IMR-90 (cell line): Measurements from ENCODE around the gene TNK2. TPM values are rescaled to one million over a fixed set of nuclear protein-coding genes. Genes with fewer than 3 reads are reported as not detected.

Source experiments
- ATAC-seq: fragments of 200-7000 bp; cut with Tn5 transposase; 2 replicates; pipeline ENCODE4 v1.9.1; 2020; ENCODE audit warnings: low read depth, mild to moderate bottlenecking, moderate library complexity
- BruUV-seq: library from RNA; stranded (reverse); fragments of 400-500 nt; replicated peaks from 2 replicates; lab custom pipeline; 2021; lab: Mats Ljungman, UMichigan
- CTCF ChIA-PET: fragments of 300-600 bp; formaldehyde crosslinking; extraction: SDS; loops from one replicate; lab custom pipeline; 2021; ENCODE audit warnings: antibody characterized with exemption; lab: Yijun Ruan, JAX
- POLR2A ChIA-PET: fragments of 300-600 bp; sonication (Branson Sonifier 250); formaldehyde crosslinking; loops from one replicate; lab custom pipeline; 2022; ENCODE audit warnings: antibody characterized with exemption; ENCODE audit not compliant: unreplicated experiment; lab: Charles Lee
- DNase-seq: peaks from one replicate; pipeline ENCODE4 v3.0.0; 2013
- H2AFZ ChIP-seq: replicated peaks from 2 replicates; pipeline ENCODE3; 2013; ENCODE audit warnings: low read length, mild to moderate bottlenecking; ENCODE audit not compliant: poor library complexity
- H2AK5ac ChIP-seq: 2 replicates; pipeline ENCODE4 v1.6.1; 2013; ENCODE audit warnings: low read depth, low read length, inconsistent platforms
- H2AK9ac ChIP-seq: replicated peaks from 2 replicates; pipeline ENCODE3; 2013; ENCODE audit warnings: mild to moderate bottlenecking, low read depth, low read length, moderate library complexity; ENCODE audit not compliant: poor library complexity
- H2BK120ac ChIP-seq: 2 replicates; pipeline ENCODE4 v1.6.1; 2013; ENCODE audit warnings: low read depth, low read length, inconsistent platforms
- H2BK15ac ChIP-seq: 3 replicates; pipeline ENCODE4 v1.6.1; 2013; ENCODE audit warnings: low read depth, low read length, inconsistent platforms
- H2BK20ac ChIP-seq: 2 replicates; pipeline ENCODE4 v1.6.1; 2013; ENCODE audit warnings: low read depth, mild to moderate bottlenecking, inconsistent platforms, low read length, moderate library complexity
- H2BK5ac ChIP-seq: 2 replicates; pipeline ENCODE4 v1.6.1; 2013; ENCODE audit warnings: mild to moderate bottlenecking, low read depth, low read length, inconsistent platforms; ENCODE audit not compliant: poor library complexity, severe bottlenecking
- H3K14ac ChIP-seq: replicated peaks from 2 replicates; pipeline ENCODE4 v1.6.1; 2013; ENCODE audit warnings: low read depth, low read length, inconsistent platforms
- H3K18ac ChIP-seq: 2 replicates; pipeline ENCODE4 v1.6.1; 2013; ENCODE audit warnings: low read depth, low read length, control low read depth
- H3K23ac ChIP-seq: 2 replicates; pipeline ENCODE4 v1.6.1; 2013; ENCODE audit warnings: low read depth, low read length, inconsistent platforms
- H3K27ac ChIP-seq: 2 replicates; pipeline ENCODE4 v1.5.1; 2013; ENCODE audit warnings: mild to moderate bottlenecking, control low read depth, low read length; ENCODE audit not compliant: insufficient read depth
- H3K27me3 ChIP-seq: 2 replicates; pipeline ENCODE4 v1.6.1; 2013; ENCODE audit warnings: low read length; ENCODE audit not compliant: control insufficient read depth, insufficient read depth
- H3K36me3 ChIP-seq: 2 replicates; pipeline ENCODE4 v1.6.1; 2013; ENCODE audit warnings: low read length, mixed read lengths; ENCODE audit not compliant: control insufficient read depth, insufficient read depth
- H3K4ac ChIP-seq: 2 replicates; pipeline ENCODE4 v1.6.1; 2013; ENCODE audit warnings: low read depth, low read length, inconsistent platforms
- H3K4me1 ChIP-seq: 2 replicates; pipeline ENCODE4 v1.6.1; 2013; ENCODE audit warnings: low read length, mixed read lengths; ENCODE audit not compliant: control insufficient read depth, insufficient read depth
- H3K4me2 ChIP-seq: 2 replicates; pipeline ENCODE4 v1.6.1; 2013; ENCODE audit warnings: low read depth, mild to moderate bottlenecking, control low read depth, low read length, moderate library complexity
- H3K4me3 ChIP-seq: 2 replicates; pipeline ENCODE4 v1.5.1; 2013; ENCODE audit warnings: low read depth, mild to moderate bottlenecking, control low read depth, low read length, moderate library complexity; ENCODE audit not compliant: insufficient read depth
- H3K56ac ChIP-seq: 2 replicates; pipeline ENCODE4 v1.6.1; 2013; ENCODE audit warnings: low read length, inconsistent platforms; ENCODE audit not compliant: insufficient read depth; ENCODE audit errors: extremely low read depth
- H3K79me1 ChIP-seq, 2 experiments: 2 replicates each; pipeline ENCODE4 v1.6.1; 2013; ENCODE audit warnings: low read length in 2 of 2, inconsistent platforms in 1 of 2, low read depth in 1 of 2
- H3K9ac ChIP-seq: 2 replicates; pipeline ENCODE4 v1.6.1; 2013; ENCODE audit warnings: low read depth, low read length, control low read depth
- H3K9me1 ChIP-seq: 2 replicates; pipeline ENCODE4 v1.6.1; 2013; ENCODE audit warnings: low read length, inconsistent platforms; ENCODE audit not compliant: insufficient read depth
- H3K9me3 ChIP-seq: 2 replicates; pipeline ENCODE4 v1.6.1; 2013; ENCODE audit warnings: low read length; ENCODE audit not compliant: control insufficient read depth, insufficient read depth
- H4K20me1 ChIP-seq: 2 replicates; pipeline ENCODE4 v1.6.1; 2013; ENCODE audit warnings: low read length, inconsistent platforms; ENCODE audit not compliant: insufficient read depth
- H4K5ac ChIP-seq: 2 replicates; pipeline ENCODE4 v1.6.1; 2013; ENCODE audit warnings: mild to moderate bottlenecking, low read depth, low read length, control low read depth
- H4K8ac ChIP-seq, 2 experiments: 2 replicates each; pipeline ENCODE4 v1.6.1; 2013; ENCODE audit warnings: low read depth in 2 of 2, low read length in 2 of 2, control low read depth in 1 of 2, inconsistent platforms in 1 of 2
- H4K91ac ChIP-seq: 2 replicates; pipeline ENCODE4 v1.6.1; 2013; ENCODE audit warnings: low read depth, low read length, inconsistent platforms; ENCODE audit not compliant: insufficient read depth
- BHLHE40 ChIP-seq: fragments of 150-350 bp; IDR thresholded peaks from 2 replicates; pipeline ENCODE4 v1.6.1; 2016; ENCODE audit warnings: mild to moderate bottlenecking, low read depth, low read length
- FOS ChIP-seq: fragments of 150-350 bp; IDR thresholded peaks from 2 replicates; pipeline ENCODE4 v1.6.1; 2016; ENCODE audit warnings: low read depth, low read length
- MAFK ChIP-seq: IDR thresholded peaks from 2 replicates; pipeline ENCODE4 v1.6.1; 2012; ENCODE audit warnings: low read depth, low read length, improper control_type of control experiment
- RFX5 ChIP-seq: IDR thresholded peaks from 2 replicates; pipeline ENCODE4 v1.8.0; 2012; ENCODE audit warnings: low read depth, mild to moderate bottlenecking, low read length, moderate library complexity
- WGBS, 2 experiments: methylation state at CpG; one replicate each; pipeline versions ENCODE4 v1.1.5 to v1.1.7; 2013; ENCODE audit warnings: missing lambda C conversion rate in 2 of 2; ENCODE audit not compliant: insufficient read length in 1 of 2; ENCODE audit errors: extremely low coverage in 2 of 2; 5-methylcytosine and 5-hydroxymethylcytosine counted together
- dilution Hi-C: fragments of 300-500 bp; cut with HindIII; formaldehyde crosslinking; loops from one replicate; pipeline ENCODE4 v1.14.3; 2018; ENCODE audit warnings: low sequenced_read_pairs; ENCODE audit not compliant: unreplicated experiment
- in situ Hi-C: fragments of 300-500 bp; cut with MboI; formaldehyde crosslinking; loops from 3 replicates; pipeline ENCODE4 v1.14.3; 2019; ENCODE audit warnings: low sequenced_read_pairs, inconsistent platforms, mixed read lengths
- intact Hi-C: fragments of 100-400 bp; cut with micrococcal nuclease; formaldehyde crosslinking; loops from 2 replicates; pipeline ENCODE4 v1.10.0; 2022
- polyA plus RNA-seq, 3 experiments: library from polyadenylated mRNA; depleted of rRNA; stranded (reverse); fragments of >200 nt; gene quantifications; 2 replicates each; pipeline ENCODE4 v1.2.3, GENCODE V29; 2012; ENCODE audit warnings: low replicate concordance in 1 of 3
- total RNA-seq: library from RNA; depleted of rRNA; stranded (reverse); fragments of >200 nt; gene quantifications from 2 replicates; pipeline ENCODE4 v1.2.3, GENCODE V29; 2012

Gene TNK2
- total and polyA plus RNA-seq, 2 of the 4 experiments (the other 2 are of a cell fraction), result 2.2 to 13.8 TPM

GRCh38 chr3:195883160-195883559 lies 25.2 kb downstream of the TNK2 start:
- Histone ChIP-seq H3K14ac (no peak overlapping the region), H3K4ac (no peak overlapping the region), H3K23ac (no peak overlapping the region), H3K9me3 (no peaks in the 10 kb centered on the region), H3K4me3 (no peak overlapping the region), H2BK15ac (no peak overlapping the region), H3K79me1 (peaks cover 7 to 13% of the 10 kb centered on the region in 2 experiments; a peak in 3 of 4 replicates), H3K36me3 (peaks cover 44% of the 10 kb centered on the region), H2BK120ac (no peak overlapping the region), H3K4me2 (no peak overlapping the region), H3K9ac (no peak overlapping the region), H3K27ac (no peak overlapping the region), H3K4me1 (peaks cover 4% of the 10 kb centered on the region; the same call in 1 of the 2 replicates), H3K27me3 (no peaks in the 10 kb centered on the region), H4K91ac (no peak overlapping the region), H2AFZ (no peak overlapping the region), H3K56ac (no peak overlapping the region), H4K5ac (no peak overlapping the region), H2AK5ac (no peak overlapping the region), H3K18ac (no peak overlapping the region), H2AK9ac (no peak overlapping the region), H2BK5ac (no peak overlapping the region), H2BK20ac (no peak overlapping the region), H4K20me1 (no peaks in the 10 kb centered on the region), H3K9me1 (peaks cover 9% of the 10 kb centered on the region; the same call in 1 of the 2 replicates), H4K8ac (no peak overlapping the region)
- TF ChIP-seq BHLHE40, result no peak
- no peak for TF ChIP-seq MAFK
- no peak for TF ChIP-seq RFX5
- no peak for TF ChIP-seq FOS
- ChIA-PET CTCF (no interaction called here), POLR2A (no interaction called here)
- no TSS peak for BruUV-seq
- in situ Hi-C loops, result no loop called here
- 97% methylated on average over 10 of the region's 21 CpGs; no CpG with 5 or more reads in 1 of the 2 experiments for WGBS, 2 experiments
- intact Hi-C loops, result no loop called here
- DNase-seq, result no peak
- no peak for ATAC-seq
- dilution Hi-C loops, result no loop called here
